ENCODE data around the gene DCP1A. TPM values are rescaled to one million over a fixed set of nuclear protein-coding genes. Genes with fewer than 3 reads are reported as not detected.

Gene DCP1A
- 10 to 100 TPM; 16.7 to 34.1 (median 27.1) TPM for total RNA-seq
- polyA plus RNA-seq = 10 to 100 TPM; 11.5 to 16.9 TPM
- long read RNA-seq, donor 1, full-length matches to known transcripts = 73 of 114 reads
- long read RNA-seq, donor 1, partial matches to known transcripts = 19 of 114 reads
- long read RNA-seq, donor 1, other reads (novel, unspliced or antisense) = 22 of 114 reads
- long read RNA-seq, donor 2, full-length matches to known transcripts = 7 of 17 reads
- long read RNA-seq, donor 2, partial matches to known transcripts = 10 of 17 reads
- long read RNA-seq, donor 2, other reads (novel, unspliced or antisense) = 0 of 17 reads
- long read RNA-seq, donor 3, full-length matches to known transcripts = 27 of 35 reads
- long read RNA-seq, donor 3, partial matches to known transcripts = 2 of 35 reads
- long read RNA-seq, donor 3, other reads (novel, unspliced or antisense) = 6 of 35 reads

DNA sequence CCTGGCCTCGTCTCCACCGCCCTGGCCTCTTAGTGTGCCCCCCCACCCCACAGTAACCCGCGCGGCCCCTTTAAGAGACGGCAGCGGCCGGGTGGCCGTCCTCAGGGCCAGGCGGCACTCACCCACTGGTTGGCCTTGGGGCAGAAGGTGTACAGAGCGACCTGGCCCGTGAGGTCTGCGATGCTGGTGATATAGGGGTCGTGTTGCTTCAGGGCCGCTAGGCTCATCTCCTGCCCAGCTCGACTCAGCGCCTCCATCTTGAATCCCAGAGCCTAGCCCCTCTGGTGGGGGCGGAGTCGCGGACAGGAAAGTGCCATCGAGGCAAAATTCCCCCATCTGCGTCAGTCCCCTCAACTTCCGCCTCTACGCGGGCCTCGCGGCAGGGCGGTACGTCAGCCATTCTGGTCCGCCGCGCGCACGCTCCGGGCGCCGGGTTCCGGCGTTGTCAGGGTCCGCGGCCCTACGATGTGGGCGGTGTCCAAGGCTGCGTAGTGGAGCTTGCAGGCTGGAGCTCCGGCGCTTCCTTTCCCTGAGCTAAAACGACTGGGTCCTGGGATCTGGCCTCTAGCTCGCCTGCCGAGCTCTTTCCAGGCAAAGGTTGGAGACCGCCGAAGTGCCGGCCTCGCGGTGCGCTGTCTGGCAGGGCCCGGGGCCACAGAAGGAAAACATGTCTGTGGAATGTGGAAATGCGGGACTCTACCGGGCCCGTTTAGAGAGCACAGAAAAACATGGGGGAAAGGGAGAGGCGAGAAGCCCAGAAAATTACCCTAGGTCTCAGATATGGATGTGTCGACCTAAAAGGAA, at the start of gene DCP1A:
TSS of gene DCP1A (minus strand) at position 283 of the 804 bp plus-strand sequence. CDS start at position 257, 26 bp downstream.
- intact Hi-C loops (cut with DNase I) = loop anchor here in 1 of 4 donors (1.0 kb wide), 1 partner anchor 351 kb away; no protein-coding TSS in a partner anchor
- 0% methylated on average over 43 to 61 of the region's 61 CpGs for WGBS, 3 donors
- Histone ChIP-seq H3K36me3 (no peaks in the 10 kb centered on the region), H3K4me1 (ENCODE audit: insufficient read depth) (peaks cover 2% of the 10 kb centered on the region), H3K27ac (peak within 1 kb of the TSS; percentile 89 to 93), H3K9me3 (no peaks in the 10 kb centered on the region), H3K4me3 (peak within 1 kb of the TSS; percentile 80), H3K27me3 (no peaks in the 10 kb centered on the region)
- peak; percentile 94 to 97 (median 95) for DNase-seq
- peak; percentile 76 for TF ChIP-seq POLR2A (IDR thresholded peaks at IDR 0.05)
- TF ChIP-seq EP300 (IDR thresholded peaks at IDR 0.05) = no peak

DNA sequence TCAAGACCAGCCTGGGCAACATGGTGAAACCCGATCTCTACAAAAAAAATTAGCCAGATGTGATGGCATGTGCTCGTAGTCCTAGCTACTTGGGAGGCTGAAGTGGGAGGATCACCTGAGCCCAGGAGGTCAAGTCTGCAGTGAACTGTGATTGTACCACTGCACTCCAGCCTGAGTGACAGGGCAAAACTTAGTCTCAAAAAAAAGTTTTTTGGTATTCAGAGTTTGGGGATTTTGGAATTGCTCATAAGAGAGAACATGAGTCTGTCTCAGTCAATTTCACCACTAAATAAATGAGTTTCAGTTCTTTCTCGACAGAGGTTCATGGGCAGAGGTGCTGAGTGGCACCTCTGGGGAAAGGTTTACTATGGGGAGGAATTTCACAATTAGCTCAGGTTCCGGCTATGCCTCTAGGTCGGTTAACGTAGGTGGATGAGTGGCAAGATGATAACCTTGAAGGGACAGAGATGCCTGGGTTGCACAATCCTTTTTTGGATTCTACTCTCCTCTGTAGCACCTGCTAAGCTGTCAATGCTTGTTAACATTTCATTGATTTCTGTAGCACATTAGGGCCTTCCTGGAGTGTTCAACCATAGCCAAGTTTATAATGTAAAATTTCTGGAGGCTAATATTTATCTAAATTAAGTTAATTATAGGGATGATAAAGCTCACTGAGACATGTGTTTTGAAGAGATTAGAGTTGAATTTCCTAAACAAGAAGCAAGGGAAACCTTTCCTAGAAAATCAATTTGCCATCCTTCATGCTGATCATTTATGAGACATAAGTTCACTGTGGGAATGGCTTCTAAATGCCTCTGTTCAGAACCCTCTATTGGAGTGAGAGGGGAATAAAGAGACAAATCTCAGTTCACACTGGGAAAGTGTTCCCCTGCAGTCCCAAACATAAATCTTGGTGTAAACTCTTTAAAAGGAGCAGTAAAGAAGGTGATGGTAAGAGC, 37.4 kb upstream of the DCP1A start:
- intact Hi-C loops (cut with DNase I) = no loop called here
- Histone ChIP-seq H3K4me1 (ENCODE audit: insufficient read depth) (no peaks in the 10 kb centered on the region), H3K9me3 (no peaks in the 10 kb centered on the region), H3K36me3 (no peaks in the 10 kb centered on the region), H3K27me3 (no peaks in the 10 kb centered on the region), H3K4me3 (no peak overlapping the region), H3K27ac (no peak overlapping the region)
- 73 to 81% (median 76%) methylated on average over 6 of the region's 6 CpGs for WGBS, 3 donors
- DNase-seq = no peak
- no peak for TF ChIP-seq EP300 (IDR thresholded peaks at IDR 0.05)
- TF ChIP-seq, protein P1, sequence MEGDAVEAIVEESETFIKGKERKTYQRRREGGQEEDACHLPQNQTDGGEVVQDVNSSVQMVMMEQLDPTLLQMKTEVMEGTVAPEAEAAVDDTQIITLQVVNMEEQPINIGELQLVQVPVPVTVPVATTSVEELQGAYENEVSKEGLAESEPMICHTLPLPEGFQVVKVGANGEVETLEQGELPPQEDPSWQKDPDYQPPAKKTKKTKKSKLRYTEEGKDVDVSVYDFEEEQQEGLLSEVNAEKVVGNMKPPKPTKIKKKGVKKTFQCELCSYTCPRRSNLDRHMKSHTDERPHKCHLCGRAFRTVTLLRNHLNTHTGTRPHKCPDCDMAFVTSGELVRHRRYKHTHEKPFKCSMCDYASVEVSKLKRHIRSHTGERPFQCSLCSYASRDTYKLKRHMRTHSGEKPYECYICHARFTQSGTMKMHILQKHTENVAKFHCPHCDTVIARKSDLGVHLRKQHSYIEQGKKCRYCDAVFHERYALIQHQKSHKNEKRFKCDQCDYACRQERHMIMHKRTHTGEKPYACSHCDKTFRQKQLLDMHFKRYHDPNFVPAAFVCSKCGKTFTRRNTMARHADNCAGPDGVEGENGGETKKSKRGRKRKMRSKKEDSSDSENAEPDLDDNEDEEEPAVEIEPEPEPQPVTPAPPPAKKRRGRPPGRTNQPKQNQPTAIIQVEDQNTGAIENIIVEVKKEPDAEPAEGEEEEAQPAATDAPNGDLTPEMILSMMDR (IDR thresholded peaks at IDR 0.05) = no peak
- no peak for TF ChIP-seq POLR2A (IDR thresholded peaks at IDR 0.05)

DNA sequence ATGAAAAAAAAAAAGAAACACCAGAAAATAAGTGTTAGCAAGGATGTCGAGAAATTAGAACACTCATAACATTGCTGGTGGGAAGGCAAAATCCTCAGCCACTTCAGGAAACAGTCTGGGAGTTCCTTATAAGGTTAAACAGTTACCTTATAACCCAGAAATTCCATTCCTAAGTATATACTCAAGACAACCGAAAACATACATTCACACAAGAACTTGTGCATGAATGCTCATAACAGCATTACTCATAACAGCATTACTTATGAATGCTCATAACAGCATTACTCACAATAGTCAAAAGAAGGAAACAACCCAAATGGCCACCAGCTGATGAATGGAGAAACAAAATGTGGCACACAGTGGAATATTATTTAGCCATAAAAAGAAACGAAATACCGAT, 34.8 kb upstream of the DCP1A start:
- H3K27ac ChIP-seq = no peak overlapping the region
- intact Hi-C loops (cut with DNase I) = no loop called here
- H3K27me3 ChIP-seq = no peaks in the 10 kb centered on the region
- 88 to 93% (median 92%) methylated on average over 4 of the region's 4 CpGs for WGBS, 3 donors
- no peak for DNase-seq
- H3K4me1 ChIP-seq (ENCODE audit: insufficient read depth) = no peaks in the 10 kb centered on the region
- no peaks in the 10 kb centered on the region for H3K36me3 ChIP-seq
- H3K9me3 ChIP-seq = no peaks in the 10 kb centered on the region
- H3K4me3 ChIP-seq = no peak overlapping the region
- TF ChIP-seq POLR2A (IDR thresholded peaks at IDR 0.05) (no peak), EP300 (IDR thresholded peaks at IDR 0.05) (no peak)
- TF ChIP-seq, protein P1 (IDR thresholded peaks at IDR 0.05) = no peak

DNA sequence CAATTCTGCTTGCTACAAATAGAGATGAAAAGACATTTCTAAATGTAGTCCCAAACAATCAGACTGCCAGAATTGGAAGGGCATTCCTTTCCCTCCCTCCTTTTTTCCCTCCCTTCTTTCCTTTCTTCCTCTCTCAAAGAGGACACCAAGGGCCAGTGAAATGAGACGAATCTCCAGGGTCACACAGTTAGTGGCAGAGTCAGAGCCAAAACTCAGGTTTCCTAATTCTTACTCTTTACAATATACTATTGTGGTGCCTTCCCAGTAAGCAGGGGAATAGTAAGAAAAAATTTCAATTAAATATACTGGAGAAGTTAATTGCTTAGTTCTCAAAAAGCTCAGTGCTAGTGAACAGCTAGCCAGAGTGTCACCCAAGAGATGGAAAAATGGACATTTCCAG, 33.0 kb upstream of the DCP1A start:
- Histone ChIP-seq H3K27me3 (no peaks in the 10 kb centered on the region), H3K9me3 (no peaks in the 10 kb centered on the region), H3K36me3 (no peaks in the 10 kb centered on the region), H3K4me1 (ENCODE audit: insufficient read depth) (no peaks in the 10 kb centered on the region), H3K4me3 (no peak overlapping the region), H3K27ac (no peak overlapping the region)
- WGBS, 3 donors = 3 to 10% (median 9%) methylated on average over 1 of the region's 1 CpG
- TF ChIP-seq EP300 (IDR thresholded peaks at IDR 0.05) (no peak), POLR2A (IDR thresholded peaks at IDR 0.05) (no peak)
- TF ChIP-seq, protein P1 (IDR thresholded peaks at IDR 0.05) = no peak
- intact Hi-C loops (cut with DNase I) = no loop called here
- DNase-seq = no peak

Measured in ovary (tissue), 10 donors.